GM19395 (cell line): ENCODE results near the gene OAS2.

Experiments
- ATAC-seq: cut with Tn5 transposase; IDR thresholded peaks from one replicate; pipeline ENCODE4 v1.9.1; 2021; ENCODE audit warnings: mild to moderate bottlenecking, moderate library complexity; ENCODE audit not compliant: unreplicated experiment

The OAS2 gene

GRCh38 chr12:113007166-113007565, 28.8 kb downstream of the OAS2 start:
- no peak for ATAC-seq

GRCh38 chr12:113010701-113011100, 32.4 kb downstream of the OAS2 start:
- ATAC-seq, result no peak

GRCh38 chr12:113014565-113014964, 36.2 kb downstream of the OAS2 start:
- no peak for ATAC-seq

- no peak for ATAC-seq
Measured at GRCh38 chr12:113016796-113017195, 38.5 kb downstream of the OAS2 start.

- no peak for ATAC-seq
Measured at GRCh38 chr12:113019025-113019424, 40.7 kb downstream of the OAS2 start.

- no peak for ATAC-seq
Measured at GRCh38 chr12:113021500-113021899, 43.2 kb downstream of the OAS2 start.

GRCh38 chr12:113022563-113023297, 44.4 kb downstream of the OAS2 start:
- no peak for ATAC-seq

GRCh38 chr12:113027726-113028125, 49.4 kb downstream of the OAS2 start:
- ATAC-seq, result no peak

GRCh38 chr12:113030875-113031525, 52.7 kb downstream of the OAS2 start:
- no peak for ATAC-seq

- ATAC-seq, result no peak
Measured at GRCh38 chr12:113039911-113040445, 61.7 kb downstream of the OAS2 start.

- ATAC-seq, result no peak
Measured at GRCh38 chr12:113040722-113041171, 62.4 kb downstream of the OAS2 start.

- no peak for ATAC-seq
Measured at GRCh38 chr12:113041560-113041959, 63.2 kb downstream of the OAS2 start.

- no peak for ATAC-seq
Measured at GRCh38 chr12:113043240-113043639, 64.9 kb downstream of the OAS2 start.

- ATAC-seq, result no peak
Measured at GRCh38 chr12:113044516-113044915, 66.2 kb downstream of the OAS2 start.

GRCh38 chr12:113048716-113049127, 70.4 kb downstream of the OAS2 start:
- ATAC-seq, result no peak

- no peak for ATAC-seq
Measured at GRCh38 chr12:113049976-113050742, 71.8 kb downstream of the OAS2 start.

- ATAC-seq, result no peak
Measured at GRCh38 chr12:113050795-113051194, 72.5 kb downstream of the OAS2 start.

- ATAC-seq, result no peak
Measured at GRCh38 chr12:113051759-113052158, 73.4 kb downstream of the OAS2 start.

- no peak for ATAC-seq
Measured at GRCh38 chr12:113052326-113052725, 74.0 kb downstream of the OAS2 start.

- no peak for ATAC-seq
Measured at GRCh38 chr12:113054948-113055486, 76.7 kb downstream of the OAS2 start.
